Measurements from ENCODE around the gene PANX2. TPM values are rescaled to one million over a fixed set of nuclear protein-coding genes. Genes with fewer than 3 reads are reported as not detected.

PANX2 gene
- 2.0 and 2.1 TPM in 2 replicates for total RNA-seq

DNA sequence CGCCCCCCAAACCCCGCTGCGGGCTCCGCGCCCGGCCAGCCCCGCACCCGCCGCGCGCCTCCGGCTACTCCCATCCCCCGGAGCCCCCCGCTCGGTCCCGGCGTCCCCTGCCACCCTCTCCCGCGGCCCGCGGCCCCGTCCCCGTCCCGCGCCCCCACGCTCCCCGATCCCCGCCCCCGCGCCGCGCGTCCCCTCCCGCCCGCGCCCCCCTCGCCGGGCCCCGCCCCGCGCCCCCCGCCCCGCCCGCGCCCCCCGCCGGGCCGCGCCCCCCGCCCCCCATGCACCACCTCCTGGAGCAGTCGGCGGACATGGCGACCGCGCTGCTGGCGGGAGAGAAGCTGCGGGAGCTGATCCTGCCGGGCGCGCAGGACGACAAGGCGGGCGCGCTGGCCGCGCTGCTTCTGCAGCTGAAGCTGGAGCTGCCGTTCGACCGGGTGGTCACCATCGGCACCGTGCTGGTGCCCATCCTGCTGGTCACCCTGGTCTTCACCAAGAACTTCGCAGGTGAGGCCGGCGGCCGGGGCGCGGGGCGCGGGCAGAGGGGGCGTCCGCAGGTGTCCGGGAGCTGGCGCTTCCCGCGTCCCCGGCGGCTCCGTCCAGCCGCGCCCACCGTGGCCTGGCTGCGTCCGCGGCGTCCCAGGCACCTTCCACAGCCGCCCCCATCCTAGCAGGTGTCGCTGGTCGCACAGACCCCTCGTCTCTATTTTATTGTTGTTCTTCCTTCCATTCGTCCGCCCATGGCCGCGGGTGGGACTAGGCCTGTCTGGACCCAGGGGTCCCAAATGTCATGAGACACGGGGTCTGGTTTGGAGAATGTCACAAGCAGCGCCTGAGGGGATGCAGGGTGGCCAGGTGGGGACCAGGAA is at the start of gene PANX2:
Gene PANX2, plus strand, starts transcription at position 279 of the 866 bp plus-strand sequence. Its CDS starts 0 bp downstream, at position 279.

GRCh38 chr22:50185375-50186087 is 15.0 kb downstream of the PANX2 start, which contains the start of gene TRABD:
TSS of gene TRABD (plus strand) at chr22:50185913. CDS start at chr22:50193061, 7,148 bp downstream.

DNA sequence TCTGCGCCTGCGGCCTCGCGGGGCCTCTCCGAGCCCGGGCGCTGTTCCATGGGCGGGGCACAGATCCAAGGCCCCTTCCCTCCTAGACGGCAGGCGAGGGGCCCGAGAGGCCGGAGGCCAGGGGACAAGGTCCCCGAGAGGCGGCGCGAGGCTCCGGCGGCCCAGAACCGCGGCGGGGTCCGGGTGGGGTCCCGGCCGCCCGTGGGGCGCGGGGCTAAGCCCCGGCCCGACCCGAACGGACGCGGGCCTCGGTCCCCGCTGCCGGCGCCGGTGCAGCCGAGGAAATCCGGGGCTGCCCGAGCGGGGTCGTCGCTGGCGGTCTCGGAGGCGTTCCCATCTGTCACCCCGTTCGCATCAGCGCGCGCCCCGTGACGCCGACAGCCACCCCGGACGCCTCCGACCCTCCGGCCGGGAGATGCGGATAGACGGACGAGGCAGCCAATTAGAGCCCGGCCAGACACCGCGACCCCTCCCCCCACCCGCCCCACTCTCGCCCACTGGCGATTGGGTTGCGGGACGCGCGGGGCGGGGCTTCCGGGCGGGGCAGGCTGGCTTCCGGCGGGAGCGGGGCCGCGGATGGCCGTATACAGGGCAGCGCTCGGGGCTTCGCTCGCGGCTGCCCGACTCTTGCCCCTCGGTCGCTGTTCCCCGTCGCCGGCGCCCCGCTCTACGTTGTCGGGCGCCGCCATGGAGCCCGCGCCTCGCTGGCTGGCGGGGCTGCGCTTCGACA is 30.1 kb downstream of the PANX2 start, which contains the start of gene SELENOO:
Gene SELENOO, plus strand, starts transcription at position 551 of the 730 bp plus-strand sequence. Its CDS starts 26 bp downstream, at position 577.

Other genes starting within 250 kb of the PANX2 start
- gene PIM3, start 210.0 kb upstream of the PANX2 start, total RNA-seq = 18.9 and 27.6 TPM in 2 replicates
- gene IL17REL, start 158.0 kb upstream of the PANX2 start, total RNA-seq = not detected in 2 replicates
- not detected in 2 replicates for gene TTLL8, start 112.4 kb upstream of the PANX2 start, total RNA-seq
- gene MLC1, start 85.3 kb upstream of the PANX2 start, total RNA-seq = 0.43 and 3.6 TPM in 2 replicates
- gene MOV10L1, start 80.7 kb upstream of the PANX2 start, total RNA-seq = 1.5 and 1.7 TPM in 2 replicates
- 16.8 and 26.7 TPM in 2 replicates for gene TRABD, start 15.2 kb downstream of the PANX2 start, total RNA-seq
- gene SELENOO, start 30.3 kb downstream of the PANX2 start, total RNA-seq = 17.3 and 21.5 TPM in 2 replicates
- gene TUBGCP6, start 74.3 kb downstream of the PANX2 start, total RNA-seq = 27.4 and 37.1 TPM in 2 replicates
- 28.4 and 44.0 TPM in 2 replicates for gene HDAC10, start 80.5 kb downstream of the PANX2 start, total RNA-seq
- gene MAPK12, start 91.0 kb downstream of the PANX2 start, total RNA-seq = 11.7 and 35.3 TPM in 2 replicates
- 2.9 and 7.2 TPM in 2 replicates for gene MAPK11, start 99.6 kb downstream of the PANX2 start, total RNA-seq
- gene PLXNB2, start 136.9 kb downstream of the PANX2 start, total RNA-seq = 226 and 278 TPM in 2 replicates
- 3.3 and 4.3 TPM in 2 replicates for gene DENND6B, start 156.3 kb downstream of the PANX2 start, total RNA-seq
- 57.9 and 70.7 TPM in 2 replicates for gene PPP6R2, start 172.6 kb downstream of the PANX2 start, total RNA-seq

All from smooth muscle cell of the pulmonary artery (primary cell).